Measurements from ENCODE around the gene NET1.
"Not testable (repeated sequence)": the region's sequence is repeated elsewhere in the genome, so short reads cannot be mapped to it uniquely, and the experiment has no call there.

DNA sequence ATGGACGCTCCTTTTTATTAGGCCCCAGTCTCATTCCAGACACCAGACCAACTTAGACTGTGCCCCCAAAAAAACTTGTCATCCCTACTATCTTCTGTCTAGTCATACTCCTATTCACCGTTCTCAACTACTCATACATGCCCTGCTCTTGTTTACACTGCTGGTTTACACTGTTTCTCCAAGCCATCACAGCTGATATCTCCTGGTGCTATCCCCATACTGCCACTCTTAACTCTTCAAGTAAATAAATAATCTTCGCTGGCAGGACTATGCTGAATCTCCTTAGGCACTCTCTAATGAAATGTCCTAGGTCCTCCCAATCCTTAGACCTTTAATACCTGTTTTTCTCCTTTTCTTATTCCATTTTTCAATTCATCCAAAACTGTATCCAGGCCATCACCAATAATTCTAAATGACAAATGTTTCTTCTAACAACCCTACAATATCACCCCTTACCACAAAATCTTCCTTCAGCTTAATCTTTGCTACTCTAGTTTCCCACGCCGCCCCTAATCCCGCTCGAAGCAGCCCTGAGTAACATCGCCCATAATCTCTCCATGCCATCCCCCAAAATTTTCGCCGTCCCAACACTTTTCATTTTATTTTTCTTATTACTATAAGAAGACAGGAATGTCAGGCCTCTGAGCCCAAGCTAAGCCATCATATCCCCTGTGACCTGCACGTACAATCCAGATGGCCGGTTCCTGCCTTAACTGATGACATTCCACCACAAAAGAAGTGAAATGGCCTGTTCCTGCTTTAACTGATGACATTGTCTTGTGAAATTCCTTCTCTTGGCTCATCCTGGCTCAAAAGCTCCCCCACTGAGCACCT, 63.8 kb downstream of the NET1 start:
- not testable (repeated sequence) for TF ChIP-seq EP300, POLR2A, POLR2AphosphoS5 (IDR thresholded peaks at IDR 0.05)

Data from stomach (tissue), 4 donors.